CD4-positive, alpha-beta T cell treated with Interleukin-17A for 1 hour (primary cell): Measurements from ENCODE around the gene CAVIN4.

ENCODE experiments used
- DNase-seq: peaks from one replicate; pipeline ENCODE4 v3.0.0-alpha.2; 2020

The CAVIN4 gene

DNA sequence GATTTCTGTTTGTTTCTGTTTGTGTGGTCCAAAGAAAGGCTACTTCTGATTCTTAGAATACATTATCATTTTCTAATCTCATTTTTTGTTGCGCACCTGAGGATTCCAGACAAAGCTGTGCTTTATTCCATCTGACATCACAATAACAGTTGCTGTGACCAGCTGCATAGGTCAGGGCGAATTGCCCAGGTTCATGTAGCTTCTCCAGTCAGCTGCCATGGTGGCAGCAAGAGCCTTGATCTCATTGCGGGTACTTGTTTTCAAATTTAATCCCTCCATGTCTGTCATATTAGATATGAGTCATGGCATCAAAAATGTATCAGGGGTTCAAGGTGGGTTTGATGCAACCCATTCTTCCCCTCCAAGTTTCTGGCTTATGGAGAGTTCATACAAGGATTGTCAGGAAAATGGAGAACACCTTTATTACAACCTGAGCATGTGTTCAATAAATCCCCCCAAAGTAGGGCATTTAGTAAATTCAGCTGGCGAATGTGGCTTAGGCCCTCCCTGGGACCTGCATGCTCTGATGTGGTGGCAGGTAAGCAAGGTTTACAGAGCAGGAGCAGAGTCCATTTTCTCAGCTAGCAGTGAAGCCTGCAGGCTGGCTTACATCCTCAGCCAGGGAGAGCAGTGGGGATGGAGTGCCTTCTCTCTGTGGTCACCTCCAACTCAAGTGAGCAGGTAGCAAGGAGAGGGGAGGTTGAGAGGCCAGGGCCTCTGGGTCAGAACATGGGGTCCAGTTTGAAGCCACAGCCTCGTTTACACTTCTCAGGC is 13.9 kb downstream of the CAVIN4 start:
- no peak for DNase-seq

DNA sequence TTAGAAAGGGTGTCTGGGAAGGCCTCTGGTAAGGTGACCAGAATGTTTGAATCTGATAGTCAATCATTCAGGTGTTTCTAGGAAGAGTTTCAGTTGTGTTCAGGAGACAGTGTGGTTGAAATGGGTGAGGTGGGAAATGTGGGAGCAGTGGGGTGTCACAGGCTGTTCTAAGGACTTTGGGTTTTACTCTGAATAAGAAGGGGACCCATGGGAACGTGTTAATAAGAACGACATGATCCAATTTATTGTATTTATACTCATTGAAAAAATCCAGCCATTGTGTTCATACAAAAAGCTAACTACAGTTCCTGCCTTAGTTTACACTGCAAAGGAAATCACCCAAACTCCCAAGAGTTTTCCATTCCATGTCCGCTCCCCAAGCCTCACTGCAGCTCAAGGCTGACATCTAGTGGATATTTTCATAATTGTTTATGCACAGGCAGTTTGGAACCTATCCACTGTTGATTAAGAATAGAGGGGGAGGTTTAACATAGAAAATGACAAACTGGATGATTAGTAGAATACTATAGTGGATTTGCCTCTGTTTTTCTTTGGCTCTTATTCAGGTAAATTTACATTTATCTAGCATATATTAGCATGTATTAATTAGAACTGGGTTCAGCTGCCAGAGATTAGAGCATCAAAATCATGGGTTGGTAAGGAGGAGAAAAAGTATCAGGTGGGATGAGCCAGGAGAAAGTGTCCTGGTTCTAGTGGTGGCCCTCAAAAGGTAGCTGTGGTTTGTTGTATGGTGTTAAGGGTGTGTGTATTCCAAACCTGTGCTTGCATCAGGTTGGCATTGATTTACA is 17.7 kb downstream of the CAVIN4 start:
- DNase-seq = peak; percentile 62

DNA sequence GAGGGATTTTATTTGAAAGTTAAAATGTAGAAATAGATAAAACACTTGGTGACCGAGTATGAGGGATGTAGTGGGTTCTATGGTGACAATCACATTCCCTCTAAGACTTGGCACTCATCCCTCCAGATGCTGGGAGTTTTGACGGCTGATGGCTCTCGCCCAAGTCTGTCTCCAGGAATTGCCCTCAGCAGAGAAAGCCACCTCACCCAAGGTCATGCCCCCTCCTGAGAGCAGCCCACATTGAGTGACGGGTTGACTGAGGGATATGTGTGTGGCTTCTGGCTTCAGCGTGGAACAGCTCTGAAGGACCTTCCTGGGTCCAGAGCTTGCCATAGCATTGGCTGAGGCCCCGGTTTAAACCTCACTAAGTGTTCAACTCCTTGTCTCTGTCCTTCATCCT is 19.4 kb downstream of the CAVIN4 start:
- no peak for DNase-seq

DNA sequence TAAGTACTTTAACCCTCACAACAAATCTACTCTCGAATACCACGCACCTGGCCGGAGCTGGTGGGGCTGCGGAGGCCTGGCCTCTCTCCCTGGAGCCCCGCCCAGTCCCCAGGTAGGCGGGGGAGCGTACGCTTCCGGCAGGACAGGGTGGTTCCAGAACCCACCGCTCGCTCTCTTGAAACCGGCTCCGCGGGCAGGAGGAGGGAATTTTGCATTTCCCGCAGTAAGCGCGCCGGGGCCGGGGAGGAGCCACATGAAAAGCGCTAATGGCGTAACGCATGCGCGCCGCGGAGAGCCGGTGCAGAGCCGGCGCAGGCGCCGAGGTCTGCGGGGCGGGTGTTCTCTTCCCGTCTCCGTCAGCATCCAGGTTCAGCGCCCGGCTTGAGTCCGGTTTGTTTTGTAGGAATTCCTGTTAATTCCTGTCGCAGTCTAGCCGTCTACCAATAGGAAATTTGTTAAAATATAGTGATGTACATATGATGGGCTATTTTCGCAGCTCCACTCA is 20.8 kb downstream of the CAVIN4 start:
- DNase-seq = peak; percentile 85

DNA sequence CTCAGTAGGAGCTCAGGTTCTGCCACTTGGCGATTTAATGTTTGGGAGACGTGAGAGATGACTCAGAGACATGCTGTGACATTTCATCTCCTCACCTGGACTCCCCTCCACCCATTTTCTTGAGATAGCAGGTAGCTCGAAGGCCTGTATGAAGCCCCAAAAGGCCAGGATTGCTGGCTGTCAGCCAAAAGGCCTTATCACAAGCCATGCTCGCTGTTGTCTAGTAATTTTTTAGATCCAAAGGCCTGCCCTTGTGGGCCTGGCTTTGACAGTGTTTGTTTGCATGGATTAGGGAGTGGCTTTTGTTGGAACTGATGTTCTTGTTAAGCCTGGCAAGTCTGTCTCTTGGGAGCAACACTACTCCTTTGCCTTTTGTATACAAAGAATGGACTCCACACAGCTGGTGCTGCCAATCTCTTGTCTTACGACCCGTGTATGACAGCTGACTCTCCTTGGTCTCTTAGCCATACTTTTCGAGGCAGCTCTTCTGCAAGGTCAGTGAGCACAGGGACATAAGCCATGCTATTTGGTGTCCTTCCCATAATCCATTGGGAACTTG is 22.7 kb downstream of the CAVIN4 start:
- no peak for DNase-seq

DNA sequence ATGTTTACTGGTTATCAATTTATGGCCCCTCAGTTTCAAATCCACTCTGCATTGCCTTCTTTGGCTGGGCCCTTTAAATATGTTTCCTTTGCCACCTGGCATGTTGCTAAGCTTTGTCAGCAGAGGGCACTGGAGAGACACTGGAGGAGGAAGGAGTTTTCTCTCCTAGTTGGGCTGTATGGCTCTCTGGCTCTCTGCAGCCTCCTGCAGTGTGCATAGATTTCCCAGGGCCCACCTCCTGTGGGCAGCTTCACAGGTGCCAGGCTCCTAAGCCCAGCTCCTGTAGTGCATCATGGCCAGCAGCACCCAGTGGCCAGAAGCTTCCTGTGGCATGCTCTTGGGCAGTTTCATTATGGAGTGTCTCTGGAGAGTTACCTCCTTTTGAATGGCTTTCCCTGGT is 23.3 kb downstream of the CAVIN4 start:
- peak; percentile 42 for DNase-seq

DNA sequence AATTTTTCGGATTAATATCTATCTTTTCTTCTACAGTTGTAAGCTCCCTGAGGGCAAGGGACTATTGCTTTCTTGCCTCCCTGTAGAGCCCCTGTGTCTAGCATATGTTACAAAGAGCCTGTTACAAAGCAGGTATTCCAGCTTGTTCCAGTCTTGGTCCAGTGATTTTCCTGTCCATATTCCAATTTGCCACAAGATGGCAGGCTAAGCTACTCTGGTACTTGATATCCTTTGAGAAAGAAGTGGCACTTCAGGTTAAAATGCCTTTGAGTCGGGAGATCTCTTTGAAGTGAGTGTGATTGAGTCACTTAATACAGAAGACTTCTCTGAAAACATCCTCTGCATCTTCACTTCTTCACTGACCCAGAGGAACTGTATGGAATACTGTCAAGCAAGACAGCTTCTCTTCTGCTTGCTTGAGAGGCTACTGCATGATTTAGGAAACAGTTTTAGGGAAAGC is 24.5 kb downstream of the CAVIN4 start:
- no peak for DNase-seq

DNA sequence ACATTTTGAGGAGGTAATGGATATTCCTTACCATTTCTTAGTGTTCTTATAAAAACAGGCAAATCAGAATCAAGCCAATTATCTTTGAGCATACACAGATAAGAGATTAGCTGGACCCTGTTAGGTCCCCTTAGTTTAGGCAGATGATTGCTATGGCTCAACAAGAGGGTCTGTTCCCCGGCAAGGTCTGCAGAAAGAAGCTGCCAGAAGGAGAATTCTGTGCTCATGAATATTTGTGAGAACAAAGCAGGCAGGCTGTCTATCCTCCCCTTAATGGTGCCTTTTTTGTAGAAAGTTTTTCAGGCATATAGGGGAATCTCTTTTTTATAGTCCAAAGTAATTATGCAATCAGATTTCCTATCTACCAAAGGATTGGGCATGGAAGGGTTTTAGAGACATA is 27.5 kb downstream of the CAVIN4 start:
- DNase-seq = no peak

DNA sequence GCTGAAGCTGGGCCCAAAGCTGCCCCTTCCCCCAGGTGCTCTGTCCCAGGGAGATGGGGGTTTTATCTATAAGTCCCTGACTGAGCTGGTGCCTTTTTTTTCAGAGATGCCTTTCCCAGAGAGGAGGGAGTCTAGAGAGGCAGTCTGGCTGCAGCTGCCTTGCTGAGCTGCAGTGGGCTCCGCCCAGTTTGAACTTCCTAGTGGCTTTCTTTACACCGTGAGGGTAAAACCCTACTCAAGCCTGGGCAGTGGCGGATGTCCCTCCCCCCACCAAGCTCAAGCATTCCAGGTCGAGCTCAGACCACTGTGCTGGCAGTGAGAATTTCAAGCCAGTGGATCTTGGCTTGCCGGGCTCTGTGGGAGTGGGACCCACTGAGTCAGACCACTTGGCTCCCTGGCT is 41.3 kb downstream of the CAVIN4 start:
- no peak for DNase-seq

DNA sequence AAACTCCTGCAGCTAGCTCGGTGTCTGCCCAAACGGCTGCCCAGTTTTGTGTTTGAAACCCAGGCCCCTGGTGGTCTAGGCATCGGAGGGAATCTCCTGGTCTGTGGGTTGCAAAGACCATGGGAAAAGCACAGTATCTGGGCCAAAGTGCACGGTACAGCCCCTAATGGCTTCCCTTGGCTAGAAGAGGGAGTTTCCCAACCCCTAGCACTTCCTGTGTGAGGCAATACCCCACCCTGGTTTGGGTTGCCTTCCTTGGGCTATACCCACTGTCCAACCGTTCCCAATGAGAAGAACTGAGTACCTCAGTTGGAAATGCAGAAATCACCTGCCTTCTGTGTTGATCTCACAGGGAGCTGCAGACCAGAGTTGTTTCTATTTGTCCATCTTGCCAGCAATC is 41.8 kb downstream of the CAVIN4 start:
- no peak for DNase-seq

DNA sequence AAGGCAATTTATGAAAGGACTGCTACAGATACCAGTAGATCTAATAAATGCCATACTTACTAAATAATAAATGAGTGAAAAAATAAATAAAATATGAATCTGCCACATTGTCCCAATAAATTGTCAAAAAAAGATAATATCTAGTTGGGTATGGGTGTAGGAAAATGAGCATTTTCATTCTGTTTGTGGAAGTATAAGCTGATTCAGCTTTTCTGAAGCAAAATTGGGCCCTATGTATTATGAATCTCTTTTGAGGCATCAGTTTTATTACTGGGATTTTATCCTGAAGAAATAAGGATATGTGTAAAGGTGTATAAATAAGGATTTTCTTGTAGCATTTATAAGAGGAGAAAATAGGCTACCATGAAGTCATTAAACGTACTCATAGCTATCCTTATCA is 46.1 kb downstream of the CAVIN4 start:
- DNase-seq = no peak

DNA sequence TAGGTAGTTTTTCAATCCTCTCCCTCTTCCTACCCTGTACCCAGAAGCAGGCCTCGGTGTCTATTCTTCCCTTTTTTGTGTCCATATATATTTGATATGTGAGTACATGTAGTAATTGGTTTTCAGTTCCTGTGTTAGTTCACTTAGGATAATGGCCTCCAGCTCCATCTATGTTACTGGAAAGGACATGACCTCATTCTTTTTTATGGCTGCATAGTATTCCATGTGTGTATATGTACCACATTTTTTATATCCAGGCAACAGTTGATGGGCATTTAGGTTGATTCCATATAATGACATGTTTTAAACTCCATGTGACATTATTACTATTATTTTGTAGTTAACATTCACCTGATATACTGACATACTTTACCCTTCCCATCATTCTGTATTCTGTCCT is 49.1 kb downstream of the CAVIN4 start:
- no peak for DNase-seq

DNA sequence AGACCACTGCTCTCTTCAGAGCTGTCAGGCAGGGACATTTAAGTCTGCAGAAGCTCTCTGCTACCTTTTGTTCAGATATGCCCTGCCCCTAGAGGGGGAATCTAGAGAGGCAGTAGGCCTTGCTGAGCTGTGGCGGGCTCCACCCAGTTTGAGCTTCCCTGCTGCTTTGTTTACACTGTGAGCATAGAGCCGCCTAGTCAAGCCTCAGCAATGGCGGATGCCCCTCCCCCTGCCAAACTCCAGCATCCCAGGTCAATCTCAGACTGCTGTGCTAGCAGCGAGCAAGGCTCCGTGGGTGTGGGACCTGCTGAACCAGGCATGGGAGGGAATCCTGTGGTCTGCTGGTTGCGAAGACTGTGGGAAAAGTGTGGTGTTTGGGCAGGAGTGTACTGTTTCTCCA is 59.9 kb downstream of the CAVIN4 start:
- no peak for DNase-seq
